ENCODE data around the gene OR1J2.
"Not testable (repeated sequence)": the region's sequence is repeated elsewhere in the genome, so short reads cannot be mapped to it uniquely, and the experiment has no call there.

The OR1J2 gene

GRCh38 chr9:122518226-122518625 lies 7.6 kb downstream of the OR1J2 start:
- TF ChIP-seq CTCF (IDR thresholded peaks at IDR 0.05; ENCODE audit: low read depth, low read length, missing control alignments): no peak

DNA sequence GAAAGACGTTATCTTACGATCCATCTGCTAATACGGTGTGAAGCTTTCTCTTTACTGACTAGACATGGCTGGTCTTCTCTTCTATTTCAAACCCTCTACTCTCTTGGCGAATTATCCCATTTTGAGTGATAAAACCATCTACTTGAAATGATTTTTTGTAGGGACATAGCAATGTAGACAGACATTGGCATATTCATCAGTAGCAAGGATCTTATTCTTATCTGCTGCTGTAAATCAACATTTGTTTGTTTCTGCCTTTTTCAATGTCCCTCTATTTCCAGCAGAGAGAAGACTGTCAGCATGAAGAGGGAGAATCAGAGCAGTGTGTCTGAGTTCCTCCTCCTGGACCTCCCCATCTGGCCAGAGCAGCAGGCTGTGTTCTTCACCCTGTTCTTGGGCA lies 8.2 kb downstream of the OR1J2 start, which contains the start of gene OR1J4:
OR1J4 (plus strand) TSS at position 301 of the 400 bp plus-strand sequence; CDS start at position 301, 0 bp downstream.
- DNase-seq (ENCODE audit: low read depth): no peak
- no peak within 1 kb of the TSS for H3K4me3 ChIP-seq (ENCODE audit: low read depth, low read length)
- no peak for TF ChIP-seq CTCF (IDR thresholded peaks at IDR 0.05; ENCODE audit: low read depth, low read length, missing control alignments)
- in situ Hi-C loops (cut with HindIII; ENCODE audit: low sequenced_read_pairs): no loop called here

More at GRCh38 chr9:122518226-122518625, 7.6 kb downstream of the OR1J2 start:
- no peak for DNase-seq (ENCODE audit: low read depth)
- H3K4me3 ChIP-seq (ENCODE audit: low read depth, low read length): no peak overlapping the region
- in situ Hi-C loops (cut with HindIII; ENCODE audit: low sequenced_read_pairs): no loop called here

GRCh38 chr9:122519376-122519775 lies 8.8 kb downstream of the OR1J2 start:
- no peak for TF ChIP-seq CTCF (IDR thresholded peaks at IDR 0.05; ENCODE audit: low read depth, low read length, missing control alignments)
- in situ Hi-C loops (cut with HindIII; ENCODE audit: low sequenced_read_pairs): no loop called here
- DNase-seq (ENCODE audit: low read depth): no peak
- no peak overlapping the region for H3K4me3 ChIP-seq (ENCODE audit: low read depth, low read length)

DNA sequence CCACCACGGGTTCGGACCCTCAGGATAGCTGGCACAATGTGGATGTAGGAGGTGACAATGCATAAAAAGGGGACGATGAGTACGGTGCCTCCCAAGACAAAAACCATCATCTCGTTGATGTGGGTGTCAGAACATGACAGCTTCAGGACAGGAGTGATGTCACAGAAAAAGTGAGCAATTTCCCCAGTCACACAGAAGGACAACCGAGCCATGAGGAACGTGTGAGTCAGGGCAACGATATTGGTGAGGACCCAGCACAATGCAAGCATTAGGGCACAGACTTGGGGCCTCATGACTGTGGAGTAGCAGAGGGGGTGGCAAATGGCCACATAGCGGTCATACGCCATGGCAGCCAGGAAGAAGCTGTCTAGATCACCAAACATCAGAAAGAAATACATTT lies 16.0 kb downstream of the OR1J2 start:
- no peak for DNase-seq (ENCODE audit: low read depth)
- no peak for TF ChIP-seq CTCF (IDR thresholded peaks at IDR 0.05; ENCODE audit: low read depth, low read length, missing control alignments)

GRCh38 chr9:122527193-122527592 lies 16.6 kb downstream of the OR1J2 start, which contains the start of gene OR1N1:
OR1N1 (minus strand) TSS chr9:122527293; CDS start chr9:122527293, 0 bp downstream.
- H3K4me3 ChIP-seq (ENCODE audit: low read depth, low read length): no peak within 1 kb of the TSS
- no peak for DNase-seq (ENCODE audit: low read depth)
- no peak for TF ChIP-seq CTCF (IDR thresholded peaks at IDR 0.05; ENCODE audit: low read depth, low read length, missing control alignments)
- in situ Hi-C loops (cut with HindIII; ENCODE audit: low sequenced_read_pairs): no loop called here

More for the DNA sequence above, 16.0 kb downstream of the OR1J2 start:
- in situ Hi-C loops (cut with HindIII; ENCODE audit: low sequenced_read_pairs): no loop called here
- H3K4me3 ChIP-seq (ENCODE audit: low read depth, low read length): no peak overlapping the region

- DNase-seq (ENCODE audit: low read depth); in situ Hi-C loops (cut with HindIII; ENCODE audit: low sequenced_read_pairs); H3K4me3 ChIP-seq (ENCODE audit: low read depth, low read length): not testable (repeated sequence)
These were observed 20.6 kb downstream of the OR1J2 start for GRCh38 chr9:122531157-122531556.

DNA sequence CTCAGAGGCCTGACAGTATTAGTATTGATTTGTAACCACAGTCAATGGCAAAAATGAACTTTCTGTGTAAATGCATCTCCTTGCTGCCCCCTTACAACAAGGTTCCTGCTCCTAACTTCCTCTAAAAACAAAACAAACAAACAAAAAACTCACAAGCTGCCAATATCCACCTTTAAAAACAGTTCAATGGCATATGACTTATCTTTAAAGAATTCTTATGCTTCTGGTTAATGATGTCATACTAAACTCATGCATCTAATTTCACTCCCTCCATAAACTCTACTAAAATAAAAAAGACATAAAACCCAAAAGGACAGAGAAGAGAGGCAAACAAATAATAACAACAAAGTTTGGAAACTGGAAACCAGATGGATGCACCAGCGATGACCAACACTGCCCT lies 25.5 kb downstream of the OR1J2 start:
- no peak for DNase-seq (ENCODE audit: low read depth)
- in situ Hi-C loops (cut with HindIII; ENCODE audit: low sequenced_read_pairs): no loop called here

DNA sequence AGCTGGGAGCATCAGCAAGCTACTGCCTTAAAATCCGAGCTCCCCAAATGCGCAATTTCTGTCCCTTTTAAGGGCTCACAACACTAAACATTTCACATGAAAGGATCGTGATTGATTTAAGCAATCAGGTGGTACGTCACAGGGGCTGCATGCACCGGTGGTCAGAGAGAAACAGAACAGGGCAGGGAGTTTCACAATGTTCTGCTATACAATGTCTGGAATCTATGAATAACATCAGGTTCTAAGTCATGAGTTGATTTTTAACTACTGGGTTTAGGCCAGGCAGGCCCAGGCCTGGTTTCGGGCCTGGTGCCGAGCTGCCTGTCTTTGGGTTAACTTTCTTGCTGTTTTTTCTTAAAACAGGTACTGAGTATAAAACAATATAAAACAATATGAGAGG lies 26.5 kb downstream of the OR1J2 start:
- DNase-seq (ENCODE audit: low read depth); H3K4me3 ChIP-seq (ENCODE audit: low read depth, low read length); in situ Hi-C loops (cut with HindIII; ENCODE audit: low sequenced_read_pairs): not testable (repeated sequence)

More for the DNA sequence above, 25.5 kb downstream of the OR1J2 start:
- no peak for TF ChIP-seq CTCF (IDR thresholded peaks at IDR 0.05; ENCODE audit: low read depth, low read length, missing control alignments)
- no peak overlapping the region for H3K4me3 ChIP-seq (ENCODE audit: low read depth, low read length)

Data from astrocyte of the cerebellum (primary cell).